Osteoblast (primary cell): Measurements from ENCODE around the gene CSRNP3. TPM values are rescaled to one million over a fixed set of nuclear protein-coding genes. Genes with fewer than 3 reads are reported as not detected.

Source experiments
- DNase-seq: peaks from one replicate; pipeline ENCODE4 v3.0.0; 2011; ENCODE audit warnings: low spot score, mixed read lengths; ENCODE audit not compliant: insufficient read length; ENCODE audit errors: missing footprints
- H2AFZ ChIP-seq: 2 replicates; pipeline ENCODE4 v1.6.0; 2011; ENCODE audit warnings: mild to moderate bottlenecking, low read length
- H3K27ac ChIP-seq: 2 replicates; pipeline ENCODE4 v1.5.1; 2011; ENCODE audit warnings: mild to moderate bottlenecking, low read depth, low read length, moderate library complexity
- H3K27me3 ChIP-seq: 2 replicates; pipeline ENCODE4 v1.6.0; 2012; ENCODE audit warnings: mild to moderate bottlenecking, control low read depth, inconsistent platforms, low read length, moderate library complexity; ENCODE audit not compliant: insufficient read depth
- H3K36me3 ChIP-seq: 2 replicates; pipeline ENCODE4 v1.5.1; 2011; ENCODE audit warnings: mild to moderate bottlenecking, low read length, control low read depth, moderate library complexity; ENCODE audit not compliant: insufficient read depth
- H3K4me1 ChIP-seq: 2 replicates; pipeline ENCODE4 v1.5.1; 2011; ENCODE audit warnings: mild to moderate bottlenecking, low read length, control low read depth, moderate library complexity; ENCODE audit not compliant: insufficient read depth
- H3K4me2 ChIP-seq: 2 replicates; pipeline ENCODE4 v1.6.0; 2011; ENCODE audit warnings: mild to moderate bottlenecking, low read length; ENCODE audit not compliant: insufficient read depth
- H3K4me3 ChIP-seq: fragments of 200-600 bp; sonication (generic); 3 replicates; pipeline ENCODE4 v1.5.1; 2012; ENCODE audit warnings: mild to moderate bottlenecking, low read length, inconsistent platforms; ENCODE audit not compliant: insufficient read depth
- H3K79me2 ChIP-seq: 2 replicates; pipeline ENCODE4 v1.6.0; 2012; ENCODE audit warnings: mild to moderate bottlenecking, low read length, control low read depth, inconsistent platforms; ENCODE audit not compliant: insufficient read depth
- H3K9me3 ChIP-seq: 2 replicates; pipeline ENCODE4 v1.5.1; 2011; ENCODE audit warnings: low read depth, low read length, control low read depth
- H4K20me1 ChIP-seq: 2 replicates; pipeline ENCODE4 v1.6.0; 2012; ENCODE audit warnings: mild to moderate bottlenecking, low read length, control low read depth; ENCODE audit not compliant: insufficient read depth
- total RNA-seq: library from RNA; depleted of rRNA; stranded (reverse); fragments of >200 nt; gene quantifications from 2 replicates; pipeline ENCODE4 v1.2.3, GENCODE V29; 2012
- TF ChIP-seq, protein P1 (sequence below): IDR thresholded peaks from 2 replicates; pipeline ENCODE4 v1.5.1; 2011; ENCODE audit warnings: mild to moderate bottlenecking, low read depth, low read length, moderate library complexity; ENCODE audit errors: extremely low read depth

Gene CSRNP3
- total RNA-seq, 1 donor, result 1.4 TPM

DNA sequence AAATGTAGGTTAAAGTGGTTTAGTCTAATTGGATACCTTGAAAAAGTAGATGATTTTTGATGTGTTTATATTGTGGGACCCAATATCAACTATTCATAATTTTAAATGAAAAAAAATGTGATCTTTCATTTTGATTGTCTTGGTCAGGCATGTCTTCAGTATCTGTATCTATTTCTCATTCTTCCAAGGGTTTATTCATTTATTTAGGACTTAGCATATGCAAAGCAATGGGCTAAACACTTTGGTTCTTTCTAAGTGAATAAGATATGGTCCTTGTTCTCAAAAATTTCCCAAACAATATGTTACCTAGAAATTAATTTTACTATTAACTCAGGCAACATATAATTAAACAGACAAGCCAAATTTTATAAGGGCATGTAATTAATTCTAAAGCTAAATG lies 49.1 kb downstream of the CSRNP3 start:
- H3K27ac ChIP-seq, result no peak overlapping the region
- H3K27me3 ChIP-seq, result no peaks in the 10 kb centered on the region
- no peaks in the 10 kb centered on the region for H3K9me3 ChIP-seq
- DNase-seq, result no peak
- no peaks in the 10 kb centered on the region for H3K36me3 ChIP-seq
- no peak overlapping the region for H2AFZ ChIP-seq
- no peak overlapping the region for H3K4me2 ChIP-seq
- TF ChIP-seq, protein P1, sequence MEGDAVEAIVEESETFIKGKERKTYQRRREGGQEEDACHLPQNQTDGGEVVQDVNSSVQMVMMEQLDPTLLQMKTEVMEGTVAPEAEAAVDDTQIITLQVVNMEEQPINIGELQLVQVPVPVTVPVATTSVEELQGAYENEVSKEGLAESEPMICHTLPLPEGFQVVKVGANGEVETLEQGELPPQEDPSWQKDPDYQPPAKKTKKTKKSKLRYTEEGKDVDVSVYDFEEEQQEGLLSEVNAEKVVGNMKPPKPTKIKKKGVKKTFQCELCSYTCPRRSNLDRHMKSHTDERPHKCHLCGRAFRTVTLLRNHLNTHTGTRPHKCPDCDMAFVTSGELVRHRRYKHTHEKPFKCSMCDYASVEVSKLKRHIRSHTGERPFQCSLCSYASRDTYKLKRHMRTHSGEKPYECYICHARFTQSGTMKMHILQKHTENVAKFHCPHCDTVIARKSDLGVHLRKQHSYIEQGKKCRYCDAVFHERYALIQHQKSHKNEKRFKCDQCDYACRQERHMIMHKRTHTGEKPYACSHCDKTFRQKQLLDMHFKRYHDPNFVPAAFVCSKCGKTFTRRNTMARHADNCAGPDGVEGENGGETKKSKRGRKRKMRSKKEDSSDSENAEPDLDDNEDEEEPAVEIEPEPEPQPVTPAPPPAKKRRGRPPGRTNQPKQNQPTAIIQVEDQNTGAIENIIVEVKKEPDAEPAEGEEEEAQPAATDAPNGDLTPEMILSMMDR, result no peak
- H3K79me2 ChIP-seq, result no peaks in the 10 kb centered on the region
- H3K4me3 ChIP-seq, result no peak overlapping the region
- no peaks in the 10 kb centered on the region for H3K4me1 ChIP-seq
- no peaks in the 10 kb centered on the region for H4K20me1 ChIP-seq

DNA sequence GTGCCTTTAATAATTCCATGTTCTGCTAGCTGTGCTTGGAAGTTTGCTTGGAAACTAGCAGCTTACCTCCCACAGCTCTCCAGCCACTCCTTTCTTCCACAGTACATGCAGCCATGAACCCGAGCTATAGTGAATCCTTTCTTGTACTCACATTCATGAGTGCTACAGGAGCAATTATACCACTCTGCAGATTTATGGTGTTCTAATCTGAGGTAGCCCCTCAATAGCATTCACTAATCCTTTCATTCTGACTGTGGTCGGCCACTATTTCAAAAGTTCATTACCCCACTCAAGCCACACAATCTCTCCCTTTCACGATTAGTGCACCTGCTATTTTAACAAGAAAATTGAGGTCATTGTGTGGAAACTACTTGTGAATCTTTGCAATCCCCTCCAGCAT lies 53.2 kb downstream of the CSRNP3 start:
- Histone ChIP-seq H4K20me1 (no peaks in the 10 kb centered on the region), H2AFZ (no peak overlapping the region), H3K27me3 (no peaks in the 10 kb centered on the region), H3K79me2 (no peaks in the 10 kb centered on the region), H3K4me1 (no peaks in the 10 kb centered on the region), H3K36me3 (no peaks in the 10 kb centered on the region), H3K9me3 (no peaks in the 10 kb centered on the region), H3K4me2 (no peak overlapping the region), H3K27ac (no peak overlapping the region), H3K4me3 (no peak overlapping the region)
- TF ChIP-seq, protein P1, result no peak
- no peak for DNase-seq

DNA sequence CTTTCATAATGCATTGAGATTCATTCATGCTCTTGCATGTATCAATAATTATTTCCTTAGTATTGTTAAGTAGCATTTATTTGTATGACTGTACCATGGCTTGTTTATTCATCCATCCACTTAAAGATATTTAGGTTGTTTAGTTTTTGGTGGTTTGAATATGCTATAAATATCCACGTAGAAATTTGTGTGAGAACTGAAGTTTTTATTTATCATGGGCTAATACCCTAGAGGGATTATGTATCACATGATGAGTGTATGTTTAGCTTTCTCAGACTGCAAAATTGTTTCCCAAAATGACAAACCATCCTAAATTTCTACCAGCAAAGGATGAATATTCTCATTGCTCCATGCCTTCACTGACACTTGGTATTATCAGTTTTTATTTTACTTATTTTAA lies 55.2 kb downstream of the CSRNP3 start:
- Histone ChIP-seq H3K27ac (no peak overlapping the region), H3K4me3 (no peak overlapping the region), H4K20me1 (no peaks in the 10 kb centered on the region), H3K79me2 (no peaks in the 10 kb centered on the region), H3K9me3 (no peaks in the 10 kb centered on the region), H3K36me3 (no peaks in the 10 kb centered on the region), H3K4me1 (no peaks in the 10 kb centered on the region), H3K27me3 (no peaks in the 10 kb centered on the region), H3K4me2 (no peak overlapping the region), H2AFZ (no peak overlapping the region)
- TF ChIP-seq, protein P1, result no peak
- no peak for DNase-seq

DNA sequence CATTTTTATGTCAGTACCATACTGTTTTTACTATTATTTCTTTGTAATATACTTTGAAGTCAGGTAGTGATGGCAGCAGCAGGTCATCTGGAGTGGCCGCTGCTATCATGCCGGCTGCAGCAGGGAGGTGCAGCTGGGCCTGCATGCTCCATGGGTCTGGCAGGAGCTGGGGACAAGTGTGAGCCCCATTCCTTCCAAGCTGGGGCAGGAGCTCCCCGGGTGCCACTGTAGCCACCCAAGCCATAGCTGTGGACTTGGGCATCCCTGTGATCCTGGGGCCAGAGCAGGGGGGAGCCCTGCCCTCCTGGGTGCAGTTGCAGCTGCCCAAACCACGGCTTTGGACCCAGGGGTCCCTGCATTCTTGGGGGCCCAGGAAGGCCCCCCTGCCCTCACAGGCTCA lies 59.2 kb downstream of the CSRNP3 start:
- DNase-seq, result no peak

More for the DNA sequence above, 59.2 kb downstream of the CSRNP3 start:
- Histone ChIP-seq H2AFZ (no peak overlapping the region), H3K27me3 (no peaks in the 10 kb centered on the region), H3K36me3 (no peaks in the 10 kb centered on the region), H3K27ac (no peak overlapping the region), H3K9me3 (no peaks in the 10 kb centered on the region), H3K4me2 (no peak overlapping the region), H3K4me1 (no peaks in the 10 kb centered on the region), H3K79me2 (no peaks in the 10 kb centered on the region), H4K20me1 (no peaks in the 10 kb centered on the region), H3K4me3 (no peak overlapping the region)
- TF ChIP-seq, protein P1, result no peak
